DOHH2 (cell line): ENCODE measurements around the gene FUT8.

Experiments used
- H3F3A ChIP-seq: fragments of 200-600 bp; sonication (generic), shearing (Covaris generic); 2 replicates; pipeline ENCODE4 v1.6.0; 2016; ENCODE audit warnings: antibody characterized with exemption, mild to moderate bottlenecking; ENCODE audit not compliant: control insufficient read depth, insufficient read depth
- H3K27ac ChIP-seq: fragments of 200-600 bp; sonication (generic); 2 replicates; pipeline ENCODE4 v1.5.1; 2014; ENCODE audit warnings: low read depth, mild to moderate bottlenecking, low read length, moderate library complexity
- H3K27me3 ChIP-seq: fragments of 200-600 bp; sonication (generic); 2 replicates; pipeline ENCODE4 v1.6.1; 2014; ENCODE audit warnings: mild to moderate bottlenecking, low read length, mixed read lengths; ENCODE audit not compliant: control insufficient read depth
- H3K36me3 ChIP-seq: fragments of 200-600 bp; sonication (generic); 2 replicates; pipeline ENCODE4 v1.6.1; 2014; ENCODE audit warnings: mild to moderate bottlenecking, low read length, moderate library complexity, mixed read lengths; ENCODE audit not compliant: control insufficient read depth
- H3K4me1 ChIP-seq: fragments of 200-600 bp; sonication (generic); 2 replicates; pipeline ENCODE4 v1.6.1; 2014; ENCODE audit warnings: mild to moderate bottlenecking, low read length, mixed read lengths; ENCODE audit not compliant: control insufficient read depth
- H3K4me2 ChIP-seq: fragments of 200-600 bp; sonication (generic); 2 replicates; pipeline ENCODE4 v1.6.0; 2014; ENCODE audit warnings: mild to moderate bottlenecking, low read length, moderate library complexity
- H3K4me3 ChIP-seq: fragments of 200-600 bp; sonication (generic); 2 replicates; pipeline ENCODE4 v1.5.1; 2014; ENCODE audit warnings: mild to moderate bottlenecking, low read length, mixed read lengths
- H3K79me2 ChIP-seq: fragments of 200-600 bp; sonication (generic); 2 replicates; pipeline ENCODE4 v1.6.1; 2014; ENCODE audit warnings: mild to moderate bottlenecking, low read length, mixed read lengths; ENCODE audit not compliant: control insufficient read depth
- H3K9me2 ChIP-seq: fragments of 200-600 bp; sonication (generic); replicated peaks from 2 replicates; pipeline ENCODE4 v1.6.1; 2014; ENCODE audit warnings: mild to moderate bottlenecking, low read length, mixed read lengths; ENCODE audit not compliant: control insufficient read depth
- H3K9me3 ChIP-seq: fragments of 200-600 bp; sonication (generic); 2 replicates; pipeline ENCODE4 v1.6.1; 2014; ENCODE audit warnings: antibody characterized with exemption, low read length, mixed read lengths; ENCODE audit not compliant: control insufficient read depth, insufficient read depth
- H4K20me1 ChIP-seq: fragments of 200-600 bp; sonication (generic); 2 replicates; pipeline ENCODE4 v1.6.0; 2014; ENCODE audit warnings: low read depth, mild to moderate bottlenecking, antibody characterized with exemption, low read length, moderate library complexity; ENCODE audit not compliant: control insufficient read depth, insufficient read depth
- CTCF ChIP-seq: fragments of 200-600 bp; sonication (generic); IDR thresholded peaks from one replicate; pipeline ENCODE4 v1.5.1; 2014; ENCODE audit warnings: antibody characterized with exemption, mild to moderate bottlenecking, low read depth, low read length; ENCODE audit not compliant: poor library complexity, severe bottlenecking
- EZH2phosphoT487 ChIP-seq: fragments of 200-600 bp; sonication (generic); IDR thresholded peaks from 2 replicates; pipeline ENCODE4 v1.6.1; 2017; ENCODE audit warnings: borderline replicate concordance, mild to moderate bottlenecking, antibody characterized with exemption, low read length, moderate library complexity, mixed read lengths

FUT8 gene

GRCh38 chr14:65478017-65478416, 65.5 kb downstream of the FUT8 start:
- Histone ChIP-seq H3K27me3 (no peaks in the 10 kb centered on the region), H3F3A (no peaks in the 10 kb centered on the region), H3K9me2 (no peaks in the 10 kb centered on the region), H3K36me3 (peaks cover 12% of the 10 kb centered on the region), H3K79me2 (peaks cover 94% of the 10 kb centered on the region), H3K9me3 (no peaks in the 10 kb centered on the region), H3K4me2 (no peak overlapping the region), H3K4me1 (peaks cover 25% of the 10 kb centered on the region), H3K27ac (no peak overlapping the region), H4K20me1 (0 out of 2 replicates have a peak, but pooled peaks cover 3% of the 10 kb centered on the region), H3K4me3 (no peak overlapping the region)
- TF ChIP-seq CTCF (no peak), EZH2phosphoT487 (no peak)

- Histone ChIP-seq H3K27me3 (no peaks in the 10 kb centered on the region), H3K4me3 (no peak overlapping the region), H3F3A (no peaks in the 10 kb centered on the region), H3K36me3 (peaks cover 10% of the 10 kb centered on the region), H3K4me1 (peaks cover 25% of the 10 kb centered on the region), H3K27ac (no peak overlapping the region), H3K9me3 (no peaks in the 10 kb centered on the region), H4K20me1 (0 out of 2 replicates have a peak, but pooled peaks cover 1% of the 10 kb centered on the region), H3K79me2 (peaks cover 93% of the 10 kb centered on the region), H3K9me2 (no peaks in the 10 kb centered on the region), H3K4me2 (no peak overlapping the region)
- TF ChIP-seq CTCF = no peak
- TF ChIP-seq EZH2phosphoT487 = no peak
These were observed 66.1 kb downstream of the FUT8 start for GRCh38 chr14:65478596-65478995.

- Histone ChIP-seq H3K27me3 (no peaks in the 10 kb centered on the region), H3F3A (no peaks in the 10 kb centered on the region), H3K4me1 (peaks cover 25% of the 10 kb centered on the region), H3K4me2 (no peak overlapping the region), H3K4me3 (no peak overlapping the region), H3K36me3 (peaks cover 6% of the 10 kb centered on the region; the same call in 1 of the 2 replicates), H3K79me2 (peaks cover 97% of the 10 kb centered on the region), H4K20me1 (no peaks in the 10 kb centered on the region), H3K9me3 (no peaks in the 10 kb centered on the region), H3K9me2 (no peaks in the 10 kb centered on the region), H3K27ac (no peak overlapping the region)
- TF ChIP-seq CTCF (no peak), EZH2phosphoT487 (no peak)
These were observed 66.9 kb downstream of the FUT8 start for GRCh38 chr14:65479386-65479785.
